Gastroesophageal sphincter (tissue), 4 donors: ENCODE results near the gene GAL3ST3. TPM values are rescaled to one million over a fixed set of nuclear protein-coding genes. Genes with fewer than 3 reads are reported as not detected.

Source experiments
- ATAC-seq: fragments of 150-250 bp; one replicate; pipeline ENCODE4 v1.9.1; 2016; ENCODE audit warnings: mild to moderate bottlenecking, moderate library complexity
- H3K27ac ChIP-seq, 4 donors: fragments of 200-600 bp; sonication (generic) in 3 of 4; 1 replicate in 3 of 4; 2 replicates in 1 of 4; pipeline ENCODE4 v1.5.1; 2016 to 2019
- H3K27me3 ChIP-seq: fragments of 200-600 bp; sonication (generic); one replicate; pipeline ENCODE4 v1.5.1; 2019
- H3K36me3 ChIP-seq, 2 donors: fragments of 200-600 bp; sonication (generic); one replicate each; pipeline ENCODE4 v1.5.1; 2019; ENCODE audit warnings: control low read depth in 1 of 2
- H3K4me1 ChIP-seq, 3 donors: fragments of 200-600 bp; sonication (generic); 1 replicate in 2 of 3; 2 replicates in 1 of 3; pipeline ENCODE4 v1.5.1; 2016 to 2019; ENCODE audit warnings: control low read depth in 2 of 3
- H3K4me3 ChIP-seq, 2 donors: fragments of 200-600 bp; sonication (generic); one replicate each; pipeline ENCODE4 v1.5.1; 2019; ENCODE audit warnings: mild to moderate bottlenecking in 1 of 2, moderate library complexity in 1 of 2
- H3K9me3 ChIP-seq, 3 donors: fragments of 200-600 bp; sonication (generic); one replicate each; pipeline ENCODE4 v1.5.1; 2017 to 2019; ENCODE audit warnings: control low read depth in 2 of 3
- EP300 ChIP-seq: sonication (generic); formaldehyde crosslinking; IDR thresholded peaks from one replicate; pipeline ENCODE4 v1.6.1; 2017; ENCODE audit warnings: antibody characterized with exemption, mild to moderate bottlenecking
- POLR2A ChIP-seq, 2 donors: fragments of 450-650 bp; IDR thresholded peaks; one replicate each; pipeline ENCODE4 v1.6.1; 2017; ENCODE audit warnings: antibody characterized with exemption in 2 of 2, mild to moderate bottlenecking in 2 of 2, moderate library complexity in 1 of 2
- POLR2AphosphoS5 ChIP-seq: sonication (generic); formaldehyde crosslinking; IDR thresholded peaks from one replicate; pipeline ENCODE4 v1.6.1; 2017; ENCODE audit warnings: antibody characterized with exemption
- WGBS, 2 donors: methylation state at CpG; one replicate each; pipeline ENCODE4 v1.1.5; 2018; ENCODE audit warnings: low coverage in 1 of 2; 5-methylcytosine and 5-hydroxymethylcytosine counted together
- total RNA-seq, 4 donors: library from RNA; depleted of rRNA; stranded (reverse); fragments of >200 nt; gene quantifications; one replicate each; pipeline ENCODE4 v1.1.0, GENCODE V29; 2016
- TF ChIP-seq, protein P1 (sequence below), 4 experiments: fragments of 200-600 bp in 2 of 4; fragments of 450-650 bp in 2 of 4; sonication (generic) in 1 of 4; IDR thresholded peaks; one replicate each; pipeline ENCODE4 v1.5.1; 2017 to 2019; ENCODE audit warnings: antibody characterized with exemption in 4 of 4, mild to moderate bottlenecking in 2 of 4, moderate library complexity in 2 of 4

Gene GAL3ST3
- total RNA-seq, 4 donors from 2014 or later, result 1.2 to 7.8 (median 2.2) TPM

DNA sequence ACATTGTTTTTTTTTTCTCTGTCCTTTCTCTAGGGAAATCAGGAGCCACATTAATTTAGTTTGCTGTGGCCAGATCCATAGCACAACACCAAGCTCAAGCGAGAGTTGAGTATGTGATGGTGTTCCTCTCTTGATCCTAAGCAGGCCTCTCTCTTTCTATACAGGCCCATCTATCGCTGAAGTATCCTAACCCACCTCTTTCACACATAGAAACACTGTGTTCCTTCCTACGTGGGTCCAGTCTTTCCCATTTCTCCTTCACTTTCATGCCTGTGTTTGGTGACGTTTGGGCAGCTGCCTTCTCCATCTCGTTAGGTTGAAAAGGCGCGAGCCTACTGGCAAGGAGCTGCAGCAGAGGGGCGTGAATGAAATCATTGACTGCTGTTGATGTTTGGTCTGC lies 23.6 kb upstream of the GAL3ST3 start:
- no peak overlapping the region for H3K4me3 ChIP-seq
- H3K27ac ChIP-seq, result peak overlapping the region in 1 of 4 donors; percentile 95
- TF ChIP-seq POLR2A (IDR thresholded peaks at IDR 0.05) (no peak), POLR2AphosphoS5 (no peak)
- peaks cover 0 to 29% of the 10 kb centered on the region in 2 donors for H3K36me3 ChIP-seq
- 59 to 87% methylated on average over 3 to 5 of the region's 8 CpGs for WGBS, 2 donors
- H3K27me3 ChIP-seq, result no peaks in the 10 kb centered on the region
- H3K9me3 ChIP-seq, result no peaks in the 10 kb centered on the region
- peaks cover 3 to 45% (median 18%) of the 10 kb centered on the region in 3 donors for H3K4me1 ChIP-seq
- no peak for ATAC-seq

DNA sequence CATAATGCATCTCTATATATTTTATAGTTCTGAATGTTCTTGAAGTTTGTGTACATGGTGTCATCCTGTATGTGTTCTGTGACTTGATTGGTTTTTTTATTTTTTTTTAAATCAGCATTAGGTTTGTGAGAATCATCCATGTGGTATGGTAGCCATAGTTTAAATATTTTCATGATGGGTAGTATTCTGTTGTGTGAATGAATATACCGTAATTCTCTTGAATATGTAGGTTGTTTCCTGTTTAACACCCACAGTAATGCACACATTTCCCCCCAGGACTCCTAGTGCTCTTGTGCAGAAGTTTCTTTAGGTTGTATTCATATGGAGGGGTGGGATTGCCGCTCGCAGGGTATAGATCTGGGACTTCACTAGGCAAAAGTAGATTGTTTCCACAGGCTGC lies 23.1 kb upstream of the GAL3ST3 start:
- Histone ChIP-seq H3K27ac (peak overlapping the region in 2 of 4 donors; percentile 91 to 95), H3K4me1 (peaks cover 3 to 45% (median 18%) of the 10 kb centered on the region in 3 donors), H3K9me3 (no peaks in the 10 kb centered on the region), H3K27me3 (no peaks in the 10 kb centered on the region), H3K4me3 (no peak overlapping the region), H3K36me3 (peaks cover 0 to 34% of the 10 kb centered on the region in 2 donors)
- 93 to 100% methylated on average over 1 to 3 of the region's 3 CpGs for WGBS, 2 donors
- no peak for TF ChIP-seq POLR2A (IDR thresholded peaks at IDR 0.05)
- ATAC-seq, result no peak

DNA sequence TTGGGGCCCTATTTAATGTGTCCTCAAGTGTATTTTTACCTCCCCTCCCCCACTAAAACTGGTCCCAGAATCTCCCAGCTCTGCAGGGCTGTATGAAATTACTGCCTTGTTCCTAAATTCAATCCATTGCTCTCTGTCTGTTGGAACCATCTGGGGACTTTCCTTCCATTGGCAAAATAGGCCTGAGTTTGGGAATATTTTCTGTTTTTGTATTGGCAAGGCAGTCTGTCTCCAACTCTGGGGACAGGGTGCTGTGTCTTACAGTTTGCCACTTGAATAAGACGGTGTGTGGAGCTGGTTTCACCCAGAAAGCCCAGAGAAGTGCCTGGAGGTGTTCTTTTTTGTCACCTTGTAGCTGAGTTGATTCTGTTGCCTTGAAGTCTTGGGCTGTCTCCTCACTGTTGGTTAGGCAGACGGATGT lies 22.4 kb upstream of the GAL3ST3 start:
- H3K4me1 ChIP-seq, result peaks cover 3 to 45% (median 18%) of the 10 kb centered on the region in 3 donors
- H3K27ac ChIP-seq, result peak overlapping the region; percentile 36 to 95 (median 90)
- WGBS, 2 donors, result 0 to 19% methylated on average over 1 to 2 of the region's 2 CpGs
- no peaks in the 10 kb centered on the region for H3K9me3 ChIP-seq
- peaks cover 0 to 41% of the 10 kb centered on the region in 2 donors for H3K36me3 ChIP-seq
- H3K27me3 ChIP-seq, result no peaks in the 10 kb centered on the region
- no peak for ATAC-seq
- H3K4me3 ChIP-seq, result peak overlapping the region; percentile 69 to 99
- TF ChIP-seq, protein P1, sequence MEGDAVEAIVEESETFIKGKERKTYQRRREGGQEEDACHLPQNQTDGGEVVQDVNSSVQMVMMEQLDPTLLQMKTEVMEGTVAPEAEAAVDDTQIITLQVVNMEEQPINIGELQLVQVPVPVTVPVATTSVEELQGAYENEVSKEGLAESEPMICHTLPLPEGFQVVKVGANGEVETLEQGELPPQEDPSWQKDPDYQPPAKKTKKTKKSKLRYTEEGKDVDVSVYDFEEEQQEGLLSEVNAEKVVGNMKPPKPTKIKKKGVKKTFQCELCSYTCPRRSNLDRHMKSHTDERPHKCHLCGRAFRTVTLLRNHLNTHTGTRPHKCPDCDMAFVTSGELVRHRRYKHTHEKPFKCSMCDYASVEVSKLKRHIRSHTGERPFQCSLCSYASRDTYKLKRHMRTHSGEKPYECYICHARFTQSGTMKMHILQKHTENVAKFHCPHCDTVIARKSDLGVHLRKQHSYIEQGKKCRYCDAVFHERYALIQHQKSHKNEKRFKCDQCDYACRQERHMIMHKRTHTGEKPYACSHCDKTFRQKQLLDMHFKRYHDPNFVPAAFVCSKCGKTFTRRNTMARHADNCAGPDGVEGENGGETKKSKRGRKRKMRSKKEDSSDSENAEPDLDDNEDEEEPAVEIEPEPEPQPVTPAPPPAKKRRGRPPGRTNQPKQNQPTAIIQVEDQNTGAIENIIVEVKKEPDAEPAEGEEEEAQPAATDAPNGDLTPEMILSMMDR (IDR thresholded peaks at IDR 0.05), result no peak
- TF ChIP-seq POLR2A (IDR thresholded peaks at IDR 0.05) (no peak), POLR2AphosphoS5 (no peak), EP300 (no peak)

DNA sequence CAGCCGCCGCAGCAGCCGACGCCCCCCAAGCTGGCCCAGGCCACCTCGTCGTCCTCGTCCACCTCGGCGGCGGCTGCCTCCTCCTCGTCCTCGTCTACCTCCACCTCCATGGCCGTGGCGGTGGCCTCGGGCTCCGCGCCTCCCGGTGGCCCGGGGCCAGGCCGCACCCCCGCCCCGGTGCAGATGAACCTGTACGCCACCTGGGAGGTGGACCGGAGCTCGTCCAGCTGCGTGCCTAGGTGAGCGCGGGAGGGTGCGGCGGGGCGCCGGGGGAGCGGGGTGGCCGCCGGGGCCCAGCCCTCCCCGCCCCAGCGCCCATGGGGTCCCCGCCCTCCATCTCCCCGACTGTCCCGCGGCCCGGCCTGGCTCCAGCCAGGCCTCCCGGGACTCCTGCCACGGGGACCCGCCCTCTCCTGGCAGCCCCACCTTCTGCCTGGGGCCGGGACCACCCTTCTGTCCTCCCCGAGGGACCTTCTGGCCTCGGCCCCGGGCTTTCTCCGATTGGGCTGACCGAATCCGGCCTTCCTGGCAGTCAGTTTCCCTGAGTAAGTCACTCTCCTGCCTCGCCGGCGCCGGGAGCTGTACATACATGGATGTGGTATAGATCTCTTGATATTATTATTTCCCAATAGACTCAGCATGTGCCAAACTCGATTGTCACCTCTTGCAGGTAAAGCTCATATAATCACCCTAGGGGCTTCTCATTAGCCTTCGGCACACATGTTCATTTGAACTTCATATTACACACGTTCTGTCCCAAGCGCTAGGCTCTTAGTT lies 21.8 kb upstream of the GAL3ST3 start:
- TF ChIP-seq, protein P1 (IDR thresholded peaks at IDR 0.05), result no peak
- TF ChIP-seq POLR2AphosphoS5, result peak; percentile 8
- no peak for TF ChIP-seq POLR2A (IDR thresholded peaks at IDR 0.05)
- H3K4me3 ChIP-seq, result peak overlapping the region; percentile 69 to 99
- H3K4me1 ChIP-seq, result peaks cover 3 to 45% (median 18%) of the 10 kb centered on the region in 3 donors
- H3K27ac ChIP-seq, result peak overlapping the region; percentile 57 to 95 (median 90)
- H3K27me3 ChIP-seq, result no peaks in the 10 kb centered on the region
- ATAC-seq, result peak; percentile 16
- H3K9me3 ChIP-seq, result no peaks in the 10 kb centered on the region
- WGBS, 2 donors, result 0 to 4% methylated on average over 5 to 6 of the region's 60 CpGs
- H3K36me3 ChIP-seq, result peaks cover 0 to 47% of the 10 kb centered on the region in 2 donors

DNA sequence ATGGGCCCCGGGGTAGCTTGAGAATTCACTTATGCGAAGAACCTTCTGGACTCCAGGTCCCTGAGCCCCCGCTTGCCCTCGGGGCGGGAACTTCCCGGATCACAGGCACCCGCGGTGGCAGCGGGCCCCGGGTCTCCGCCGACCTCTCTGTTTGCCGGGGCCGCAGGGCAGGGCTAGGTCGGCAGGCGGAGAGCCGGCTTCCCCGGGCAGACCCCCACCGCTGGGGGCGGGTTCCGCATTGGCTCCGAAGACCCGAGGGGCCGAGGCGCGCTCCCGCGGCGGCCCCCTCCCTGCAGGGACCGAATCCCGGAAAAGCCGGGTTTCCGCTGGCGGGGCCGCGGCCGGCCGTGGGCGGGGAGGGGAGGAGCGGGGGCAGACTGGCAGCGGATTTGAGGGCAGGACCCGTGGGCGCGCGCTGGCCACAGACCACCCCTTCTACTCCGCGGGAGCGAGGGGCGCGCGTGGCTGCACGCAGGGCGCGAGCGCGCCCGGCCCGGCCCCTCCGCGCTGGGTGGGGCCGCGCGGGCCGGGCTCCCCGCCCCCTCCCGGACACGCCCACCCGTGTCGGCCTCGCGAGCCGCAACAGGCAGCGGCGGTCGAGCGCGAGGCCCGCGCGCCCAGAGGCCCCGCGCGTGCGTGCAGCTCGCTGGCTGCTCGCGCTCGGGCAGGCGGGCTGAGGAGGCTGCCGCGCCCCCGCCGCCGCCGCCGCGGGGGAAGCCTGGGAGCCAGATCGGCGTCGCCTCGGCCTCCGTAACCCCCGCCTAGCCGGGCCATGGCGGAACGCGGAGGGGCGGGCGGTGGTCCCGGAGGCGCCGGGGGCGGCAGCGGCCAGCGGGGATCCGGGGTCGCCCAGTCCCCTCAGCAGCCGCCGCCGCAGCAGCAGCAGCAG lies 21.0 kb upstream of the GAL3ST3 start, which contains the start of gene PACS1:
PACS1 (plus strand) TSS at position 558 of the 889 bp plus-strand sequence; CDS start at position 773, 215 bp downstream.
- peaks cover 0 to 51% of the 10 kb centered on the region in 2 donors for H3K36me3 ChIP-seq
- peak within 1 kb of the TSS; percentile 78 to 99 for H3K4me3 ChIP-seq
- H3K27ac ChIP-seq, result peak within 1 kb of the TSS; percentile 85 to 95 (median 90)
- no peaks in the 10 kb centered on the region for H3K9me3 ChIP-seq
- peak; percentile 90 for ATAC-seq
- WGBS, 2 donors, result 0 to 5% methylated on average over 6 to 11 of the region's 120 CpGs
- TF ChIP-seq, protein P1 (IDR thresholded peaks at IDR 0.05), result peak in 2 of 4 experiments; percentile 51 to 52
- TF ChIP-seq POLR2AphosphoS5, result peak; percentile 29
- TF ChIP-seq EP300, result no peak
- TF ChIP-seq POLR2A (IDR thresholded peaks at IDR 0.05), result peak; percentile 34 to 58
- peaks cover 3 to 45% (median 18%) of the 10 kb centered on the region in 3 donors for H3K4me1 ChIP-seq
- no peaks in the 10 kb centered on the region for H3K27me3 ChIP-seq
